Neural cell (in vitro differentiated cells): ENCODE results near the gene PHF21B. TPM values are rescaled to one million over a fixed set of nuclear protein-coding genes. Genes with fewer than 3 reads are reported as not detected.

Experiments used
- H2AFZ ChIP-seq: fragments of 200-600, 300-800 bp; sonication (generic), shearing (Covaris generic); 2 replicates; pipeline ENCODE4 v1.6.0; 2014; ENCODE audit warnings: low read depth, mild to moderate bottlenecking, antibody characterized with exemption, low read length, moderate library complexity
- H3F3A ChIP-seq: fragments of 200-600 bp; shearing (Covaris generic); 2 replicates; pipeline ENCODE4 v1.6.1; 2016; ENCODE audit warnings: mild to moderate bottlenecking, moderate library complexity, mixed read lengths, antibody characterized with exemption, low read length; ENCODE audit not compliant: insufficient read depth, poor library complexity, severe bottlenecking
- H3K27ac ChIP-seq: fragments of 200-600, 300-800 bp; sonication (generic), shearing (Covaris generic); 2 replicates; pipeline ENCODE4 v1.5.1; 2014; ENCODE audit warnings: mild to moderate bottlenecking, low read length, moderate library complexity
- H3K27me3 ChIP-seq: fragments of 300-800, 200-600 bp; sonication (generic), shearing (Covaris generic); 2 replicates; pipeline ENCODE4 v1.6.0; 2014; ENCODE audit warnings: mild to moderate bottlenecking, low read depth, low read length, moderate library complexity; ENCODE audit not compliant: insufficient read depth
- H3K36me3 ChIP-seq: fragments of 300-800, 200-600 bp; sonication (generic), shearing (Covaris generic); 2 replicates; pipeline ENCODE4 v1.5.1; 2014; ENCODE audit warnings: mild to moderate bottlenecking, antibody characterized with exemption, low read length, moderate library complexity; ENCODE audit not compliant: insufficient read depth
- H3K4me2 ChIP-seq: fragments of 300-800, 200-600 bp; sonication (generic), shearing (Covaris generic); 2 replicates; pipeline ENCODE4 v1.6.0; 2014; ENCODE audit warnings: mild to moderate bottlenecking, low read length
- H3K4me3 ChIP-seq: fragments of 300-800, 200-600 bp; sonication (generic), shearing (Covaris generic); 2 replicates; pipeline ENCODE4 v1.5.1; 2014; ENCODE audit warnings: mild to moderate bottlenecking, low read length, moderate library complexity
- H3K79me2 ChIP-seq: fragments of 200-600 bp; shearing (Covaris generic); replicated peaks from 2 replicates; pipeline ENCODE4 v1.6.0; 2014; ENCODE audit warnings: mild to moderate bottlenecking, low read length, moderate library complexity; ENCODE audit not compliant: insufficient read depth
- H3K9ac ChIP-seq: fragments of 300-800, 200-600 bp; sonication (generic), shearing (Covaris generic); 2 replicates; pipeline ENCODE4 v1.6.1; 2016; ENCODE audit warnings: mild to moderate bottlenecking, low read length, mixed read lengths
- H3K9me2 ChIP-seq: fragments of 200-600 bp; shearing (Covaris generic); 2 replicates; pipeline ENCODE4 v1.6.1; 2016; ENCODE audit warnings: mild to moderate bottlenecking, low read length, mixed read lengths; ENCODE audit not compliant: insufficient read depth
- H3K9me3 ChIP-seq: fragments of 200-600, 300-800 bp; sonication (generic), shearing (Covaris generic); 2 replicates; pipeline ENCODE4 v1.6.1; 2016; ENCODE audit warnings: mild to moderate bottlenecking, mixed run types, low read length, moderate library complexity, mixed read lengths
- H4K20me1 ChIP-seq: fragments of 200-600 bp; shearing (Covaris generic); 2 replicates; pipeline ENCODE4 v1.6.1; 2016; ENCODE audit warnings: mild to moderate bottlenecking, mixed run types; ENCODE audit not compliant: insufficient read depth
- CTCF ChIP-seq: fragments of 450-650 bp; IDR thresholded peaks from 2 replicates; pipeline ENCODE4 v1.5.1; 2014; ENCODE audit warnings: antibody characterized with exemption, mild to moderate bottlenecking, moderate library complexity; ENCODE audit not compliant: poor library complexity, severe bottlenecking
- EZH2 ChIP-seq: fragments of 200-600, 300-800 bp; shearing (Covaris generic), sonication (generic); IDR thresholded peaks from 2 replicates; pipeline ENCODE4 v1.6.1; 2014; ENCODE audit warnings: antibody characterized with exemption, low read length, borderline replicate concordance, mild to moderate bottlenecking; ENCODE audit not compliant: insufficient read depth, poor library complexity, severe bottlenecking
- MXI1 ChIP-seq: fragments of 450-650 bp; conservative IDR thresholded peaks from 2 replicates; pipeline ENCODE4 v1.6.1; 2014; ENCODE audit warnings: antibody characterized with exemption, mild to moderate bottlenecking; ENCODE audit not compliant: poor library complexity, severe bottlenecking
- POLR2AphosphoS5 ChIP-seq: IDR thresholded peaks from 2 replicates; pipeline ENCODE4 v1.6.1; 2012
- RAD21 ChIP-seq: fragments of 450-650 bp; conservative IDR thresholded peaks from 2 replicates; pipeline ENCODE4 v1.6.1; 2014; ENCODE audit warnings: antibody characterized with exemption, mild to moderate bottlenecking, moderate library complexity
- SMC3 ChIP-seq: fragments of 450-650 bp; conservative IDR thresholded peaks from 2 replicates; pipeline ENCODE4 v1.6.1; 2014; ENCODE audit warnings: antibody characterized with exemption, mild to moderate bottlenecking, moderate library complexity; ENCODE audit not compliant: poor library complexity
- TAF1 ChIP-seq: IDR thresholded peaks from 2 replicates; pipeline ENCODE4 v1.6.1; 2012; ENCODE audit warnings: low read depth
- polyA plus RNA-seq: library from polyadenylated mRNA; depleted of rRNA; stranded (reverse); fragments of >200 nt; gene quantifications from 2 replicates; pipeline ENCODE4 v1.2.3, GENCODE V29; 2014
- TF ChIP-seq, protein P1 (sequence below): IDR thresholded peaks from 2 replicates; pipeline ENCODE4 v1.6.1; 2012; ENCODE audit warnings: borderline replicate concordance

Gene PHF21B
- polyA plus RNA-seq, 1 donor from 2014 or later: 49.5 TPM

DNA sequence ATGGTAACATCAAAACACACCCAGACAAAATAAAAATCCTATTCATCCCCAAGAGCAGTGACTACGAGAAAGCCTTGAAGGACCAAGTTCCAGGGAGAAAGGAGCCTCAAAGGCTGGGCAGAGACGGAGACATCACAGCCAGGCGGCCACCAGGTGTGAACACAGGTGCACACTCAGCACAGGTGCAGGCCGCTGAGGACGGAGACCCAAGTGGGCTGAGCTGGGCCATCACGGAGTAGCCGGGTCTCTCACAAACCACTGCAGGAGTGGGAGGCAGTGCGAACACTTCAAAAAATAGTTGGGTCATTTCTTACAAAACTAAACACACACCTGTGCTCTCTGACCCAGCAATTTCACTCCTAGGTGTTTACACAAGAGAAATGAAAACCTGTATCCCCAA is 72.6 kb downstream of the PHF21B start:
- H3K9ac ChIP-seq: no peak overlapping the region
- H2AFZ ChIP-seq: no peak overlapping the region
- H3K27me3 ChIP-seq: no peaks in the 10 kb centered on the region
- no peak overlapping the region for H3K27ac ChIP-seq
- TF ChIP-seq SMC3: no peak
- TF ChIP-seq, protein P1, sequence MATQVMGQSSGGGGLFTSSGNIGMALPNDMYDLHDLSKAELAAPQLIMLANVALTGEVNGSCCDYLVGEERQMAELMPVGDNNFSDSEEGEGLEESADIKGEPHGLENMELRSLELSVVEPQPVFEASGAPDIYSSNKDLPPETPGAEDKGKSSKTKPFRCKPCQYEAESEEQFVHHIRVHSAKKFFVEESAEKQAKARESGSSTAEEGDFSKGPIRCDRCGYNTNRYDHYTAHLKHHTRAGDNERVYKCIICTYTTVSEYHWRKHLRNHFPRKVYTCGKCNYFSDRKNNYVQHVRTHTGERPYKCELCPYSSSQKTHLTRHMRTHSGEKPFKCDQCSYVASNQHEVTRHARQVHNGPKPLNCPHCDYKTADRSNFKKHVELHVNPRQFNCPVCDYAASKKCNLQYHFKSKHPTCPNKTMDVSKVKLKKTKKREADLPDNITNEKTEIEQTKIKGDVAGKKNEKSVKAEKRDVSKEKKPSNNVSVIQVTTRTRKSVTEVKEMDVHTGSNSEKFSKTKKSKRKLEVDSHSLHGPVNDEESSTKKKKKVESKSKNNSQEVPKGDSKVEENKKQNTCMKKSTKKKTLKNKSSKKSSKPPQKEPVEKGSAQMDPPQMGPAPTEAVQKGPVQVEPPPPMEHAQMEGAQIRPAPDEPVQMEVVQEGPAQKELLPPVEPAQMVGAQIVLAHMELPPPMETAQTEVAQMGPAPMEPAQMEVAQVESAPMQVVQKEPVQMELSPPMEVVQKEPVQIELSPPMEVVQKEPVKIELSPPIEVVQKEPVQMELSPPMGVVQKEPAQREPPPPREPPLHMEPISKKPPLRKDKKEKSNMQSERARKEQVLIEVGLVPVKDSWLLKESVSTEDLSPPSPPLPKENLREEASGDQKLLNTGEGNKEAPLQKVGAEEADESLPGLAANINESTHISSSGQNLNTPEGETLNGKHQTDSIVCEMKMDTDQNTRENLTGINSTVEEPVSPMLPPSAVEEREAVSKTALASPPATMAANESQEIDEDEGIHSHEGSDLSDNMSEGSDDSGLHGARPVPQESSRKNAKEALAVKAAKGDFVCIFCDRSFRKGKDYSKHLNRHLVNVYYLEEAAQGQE: no peak
- no peak for TF ChIP-seq TAF1
- no peak for TF ChIP-seq POLR2AphosphoS5
- TF ChIP-seq EZH2: no peak
- TF ChIP-seq CTCF: no peak
- no peak for TF ChIP-seq RAD21
- no peak for TF ChIP-seq MXI1
- H3K4me2 ChIP-seq: no peak overlapping the region
- no peaks in the 10 kb centered on the region for H4K20me1 ChIP-seq
- H3K9me2 ChIP-seq: no peaks in the 10 kb centered on the region
- H3K9me3 ChIP-seq: no peaks in the 10 kb centered on the region
- H3F3A ChIP-seq: no peaks in the 10 kb centered on the region
- H3K79me2 ChIP-seq: peaks cover 56% of the 10 kb centered on the region
- no peak overlapping the region for H3K4me3 ChIP-seq
- no peaks in the 10 kb centered on the region for H3K36me3 ChIP-seq

DNA sequence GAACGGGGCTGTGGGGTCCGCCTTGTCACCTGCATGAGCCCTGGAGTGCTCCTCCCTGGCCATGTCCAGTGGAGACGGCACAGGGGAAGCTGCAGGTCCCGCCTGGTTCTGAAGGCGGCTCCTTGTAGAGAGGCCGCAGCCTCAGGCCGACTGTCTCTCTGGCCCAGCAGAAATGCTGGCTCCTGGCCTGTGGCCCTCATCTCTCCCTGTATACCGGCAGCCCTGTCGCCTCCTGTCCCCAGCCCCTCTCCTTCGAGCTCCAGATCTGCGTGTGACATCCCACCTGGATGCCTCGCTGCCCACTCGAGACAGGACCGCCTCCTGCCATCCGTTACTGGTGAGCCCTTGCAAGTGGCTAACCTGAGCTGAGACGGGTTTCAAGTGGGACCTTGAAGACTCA is 73.6 kb downstream of the PHF21B start:
- H3K27ac ChIP-seq: no peak overlapping the region
- no peak overlapping the region for H3K4me2 ChIP-seq
- no peaks in the 10 kb centered on the region for H3K9me3 ChIP-seq
- H4K20me1 ChIP-seq: no peaks in the 10 kb centered on the region
- H3K9ac ChIP-seq: no peak overlapping the region
- H3K79me2 ChIP-seq: peaks cover 59% of the 10 kb centered on the region
- H3K4me3 ChIP-seq: no peak overlapping the region
- no peaks in the 10 kb centered on the region for H3K9me2 ChIP-seq
- no peaks in the 10 kb centered on the region for H3K27me3 ChIP-seq
- H3F3A ChIP-seq: no peaks in the 10 kb centered on the region
- TF ChIP-seq, protein P1: no peak
- TF ChIP-seq POLR2AphosphoS5: no peak
- no peak for TF ChIP-seq RAD21
- TF ChIP-seq EZH2: no peak
- TF ChIP-seq SMC3: no peak
- no peak for TF ChIP-seq CTCF
- no peaks in the 10 kb centered on the region for H3K36me3 ChIP-seq
- no peak overlapping the region for H2AFZ ChIP-seq
